MM.1S (cell line): ENCODE measurements around the gene AGR2.

Experiments used
- DNase-seq: peaks from one replicate; pipeline ENCODE4 v3.0.0-alpha.2; 2015
- H2AFZ ChIP-seq: fragments of 300-600 bp; sonication (generic); 2 replicates; pipeline ENCODE4 v1.6.0; 2016; ENCODE audit warnings: antibody characterized with exemption, low read length
- H3F3A ChIP-seq: fragments of 300-600 bp; sonication (generic); 2 replicates; pipeline ENCODE4 v1.6.1; 2016; ENCODE audit warnings: mild to moderate bottlenecking, antibody characterized with exemption, low read length, moderate library complexity, mixed read lengths; ENCODE audit not compliant: insufficient read depth
- H3K27ac ChIP-seq: fragments of 300-600 bp; sonication (generic); 2 replicates; pipeline ENCODE4 v1.5.1; 2016; ENCODE audit warnings: mild to moderate bottlenecking, low read length
- H3K27me3 ChIP-seq: fragments of 300-600 bp; sonication (generic); replicated peaks from 2 replicates; pipeline ENCODE4 v1.6.0; 2016; ENCODE audit warnings: low read length; ENCODE audit not compliant: insufficient read depth
- H3K36me3 ChIP-seq: fragments of 300-600 bp; sonication (generic); replicated peaks from 2 replicates; pipeline ENCODE4 v1.6.1; 2016; ENCODE audit warnings: mild to moderate bottlenecking, low read length, mixed read lengths; ENCODE audit not compliant: insufficient read depth
- H3K4me1 ChIP-seq: fragments of 300-600 bp; sonication (generic); 2 replicates; pipeline ENCODE4 v1.6.1; 2016; ENCODE audit warnings: low read length, mixed read lengths
- H3K4me2 ChIP-seq: fragments of 300-600 bp; sonication (generic); 2 replicates; pipeline ENCODE4 v1.6.0; 2016; ENCODE audit warnings: low read depth, low read length
- H3K4me3 ChIP-seq: fragments of 300-600 bp; sonication (generic); 2 replicates; pipeline ENCODE4 v1.5.1; 2016; ENCODE audit warnings: low read length, mixed read lengths
- H3K79me2 ChIP-seq: fragments of 300-600 bp; sonication (generic); 2 replicates; pipeline ENCODE4 v1.6.1; 2016; ENCODE audit warnings: mixed run types, low read length, mixed read lengths
- H3K9ac ChIP-seq: fragments of 300-600 bp; sonication (generic); 2 replicates; pipeline ENCODE4 v1.6.1; 2016; ENCODE audit warnings: low read length, mixed read lengths
- H3K9me2 ChIP-seq: fragments of 300-600 bp; sonication (generic); replicated peaks from 2 replicates; pipeline ENCODE4 v1.6.1; 2016; ENCODE audit warnings: mild to moderate bottlenecking, low read length, mixed read lengths; ENCODE audit not compliant: insufficient read depth
- H3K9me3 ChIP-seq: fragments of 300-600 bp; sonication (generic); replicated peaks from 2 replicates; pipeline ENCODE4 v1.6.1; 2016; ENCODE audit warnings: mild to moderate bottlenecking, low read length, mixed read lengths; ENCODE audit not compliant: insufficient read depth
- H4K20me1 ChIP-seq: fragments of 300-600 bp; sonication (generic); 2 replicates; pipeline ENCODE4 v1.6.1; 2016; ENCODE audit warnings: mild to moderate bottlenecking, low read length, moderate library complexity, mixed read lengths; ENCODE audit not compliant: insufficient read depth
- EZH2 ChIP-seq: fragments of 300-600 bp; sonication (generic); optimal IDR thresholded peaks from 2 replicates; pipeline ENCODE3; 2017; ENCODE audit warnings: low read depth, mild to moderate bottlenecking, antibody characterized with exemption, low read length, mixed read lengths
- EZH2phosphoT487 ChIP-seq: fragments of 300-600 bp; sonication (generic); IDR thresholded peaks from 2 replicates; pipeline ENCODE4 v1.6.1; 2018; ENCODE audit warnings: antibody characterized with exemption, low read length
- TF ChIP-seq, protein P1 (sequence below): fragments of 300-600 bp; sonication (generic); IDR thresholded peaks from 2 replicates; pipeline ENCODE4 v1.5.1; 2016; ENCODE audit warnings: antibody characterized with exemption, low read length, mixed read lengths

Gene AGR2

GRCh38 chr7:16816824-16817223 is 12.0 kb upstream of the AGR2 start:
- no peaks in the 10 kb centered on the region for H3K9me2 ChIP-seq
- no peak overlapping the region for H2AFZ ChIP-seq
- no peaks in the 10 kb centered on the region for H3K79me2 ChIP-seq
- H3K9ac ChIP-seq = no peak overlapping the region
- H3K9me3 ChIP-seq = no peaks in the 10 kb centered on the region
- H3K36me3 ChIP-seq = no peaks in the 10 kb centered on the region
- no peak for DNase-seq
- H3K27me3 ChIP-seq = no peaks in the 10 kb centered on the region
- H3K27ac ChIP-seq = no peak overlapping the region
- no peaks in the 10 kb centered on the region for H3F3A ChIP-seq
- no peaks in the 10 kb centered on the region for H3K4me1 ChIP-seq
- H3K4me2 ChIP-seq = no peak overlapping the region
- no peak for TF ChIP-seq EZH2phosphoT487
- TF ChIP-seq EZH2 = no peak
- TF ChIP-seq, protein P1, sequence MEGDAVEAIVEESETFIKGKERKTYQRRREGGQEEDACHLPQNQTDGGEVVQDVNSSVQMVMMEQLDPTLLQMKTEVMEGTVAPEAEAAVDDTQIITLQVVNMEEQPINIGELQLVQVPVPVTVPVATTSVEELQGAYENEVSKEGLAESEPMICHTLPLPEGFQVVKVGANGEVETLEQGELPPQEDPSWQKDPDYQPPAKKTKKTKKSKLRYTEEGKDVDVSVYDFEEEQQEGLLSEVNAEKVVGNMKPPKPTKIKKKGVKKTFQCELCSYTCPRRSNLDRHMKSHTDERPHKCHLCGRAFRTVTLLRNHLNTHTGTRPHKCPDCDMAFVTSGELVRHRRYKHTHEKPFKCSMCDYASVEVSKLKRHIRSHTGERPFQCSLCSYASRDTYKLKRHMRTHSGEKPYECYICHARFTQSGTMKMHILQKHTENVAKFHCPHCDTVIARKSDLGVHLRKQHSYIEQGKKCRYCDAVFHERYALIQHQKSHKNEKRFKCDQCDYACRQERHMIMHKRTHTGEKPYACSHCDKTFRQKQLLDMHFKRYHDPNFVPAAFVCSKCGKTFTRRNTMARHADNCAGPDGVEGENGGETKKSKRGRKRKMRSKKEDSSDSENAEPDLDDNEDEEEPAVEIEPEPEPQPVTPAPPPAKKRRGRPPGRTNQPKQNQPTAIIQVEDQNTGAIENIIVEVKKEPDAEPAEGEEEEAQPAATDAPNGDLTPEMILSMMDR = no peak
- H4K20me1 ChIP-seq = no peaks in the 10 kb centered on the region
- no peak overlapping the region for H3K4me3 ChIP-seq

DNA sequence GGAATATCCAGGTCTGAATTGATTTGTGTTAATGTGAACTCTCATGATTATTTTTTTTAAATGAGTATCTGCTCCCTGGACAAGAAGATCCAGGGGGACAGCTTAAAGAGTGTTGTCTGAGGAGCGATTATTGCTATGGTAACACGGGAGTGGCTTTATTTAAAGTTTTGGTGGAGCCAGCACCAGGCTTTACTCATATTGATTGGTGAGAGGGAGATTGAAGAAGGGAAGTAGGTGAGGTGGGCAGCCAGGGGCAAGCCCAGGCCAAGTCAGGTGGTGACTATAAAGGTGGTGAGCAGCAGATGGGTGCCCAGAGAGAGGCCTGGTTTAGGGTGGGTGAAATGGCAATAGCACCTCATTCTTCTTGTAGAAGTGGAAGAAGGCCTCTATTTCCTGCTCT is 10.2 kb upstream of the AGR2 start:
- H3F3A ChIP-seq = no peaks in the 10 kb centered on the region
- no peaks in the 10 kb centered on the region for H3K9me3 ChIP-seq
- H3K36me3 ChIP-seq = no peaks in the 10 kb centered on the region
- H3K27ac ChIP-seq = no peak overlapping the region
- DNase-seq = no peak
- H3K4me1 ChIP-seq = no peaks in the 10 kb centered on the region
- H2AFZ ChIP-seq = no peak overlapping the region
- H3K9me2 ChIP-seq = no peaks in the 10 kb centered on the region
- H3K4me3 ChIP-seq = no peak overlapping the region
- TF ChIP-seq EZH2 (no peak), EZH2phosphoT487 (no peak)
- no peak overlapping the region for H3K9ac ChIP-seq
- no peaks in the 10 kb centered on the region for H4K20me1 ChIP-seq
- H3K4me2 ChIP-seq = no peak overlapping the region
- H3K79me2 ChIP-seq = no peaks in the 10 kb centered on the region
- H3K27me3 ChIP-seq = no peaks in the 10 kb centered on the region

GRCh38 chr7:16813232-16813616 is 8.4 kb upstream of the AGR2 start:
- Histone ChIP-seq H3K27ac (no peak overlapping the region), H3F3A (no peaks in the 10 kb centered on the region), H3K9me3 (no peaks in the 10 kb centered on the region), H3K4me1 (no peaks in the 10 kb centered on the region), H3K27me3 (no peaks in the 10 kb centered on the region), H3K79me2 (no peaks in the 10 kb centered on the region), H3K36me3 (no peaks in the 10 kb centered on the region), H2AFZ (no peak overlapping the region), H4K20me1 (no peaks in the 10 kb centered on the region), H3K4me2 (no peak overlapping the region), H3K4me3 (no peak overlapping the region), H3K9ac (no peak overlapping the region), H3K9me2 (no peaks in the 10 kb centered on the region)
- TF ChIP-seq EZH2 = no peak
- TF ChIP-seq EZH2phosphoT487 = no peak
- TF ChIP-seq, protein P1 = no peak
- DNase-seq = no peak

GRCh38 chr7:16812542-16813231 is 7.9 kb upstream of the AGR2 start:
- DNase-seq = no peak
- H4K20me1 ChIP-seq = no peaks in the 10 kb centered on the region
- no peaks in the 10 kb centered on the region for H3K79me2 ChIP-seq
- no peaks in the 10 kb centered on the region for H3K36me3 ChIP-seq
- TF ChIP-seq EZH2phosphoT487 (no peak), EZH2 (no peak)
- TF ChIP-seq, protein P1 = no peak
- no peak overlapping the region for H3K27ac ChIP-seq
- no peaks in the 10 kb centered on the region for H3K9me2 ChIP-seq
- H3K4me3 ChIP-seq = no peak overlapping the region
- no peaks in the 10 kb centered on the region for H3F3A ChIP-seq
- no peak overlapping the region for H3K4me2 ChIP-seq
- no peak overlapping the region for H3K9ac ChIP-seq
- H3K27me3 ChIP-seq = no peaks in the 10 kb centered on the region
- no peak overlapping the region for H2AFZ ChIP-seq
- H3K9me3 ChIP-seq = no peaks in the 10 kb centered on the region
- no peaks in the 10 kb centered on the region for H3K4me1 ChIP-seq
